Ascending aorta (tissue), 2 donors: ENCODE data around the gene DHFR2. TPM values are rescaled to one million over a fixed set of nuclear protein-coding genes. Genes with fewer than 3 reads are reported as not detected.

ENCODE experiments used
- DNase-seq, 2 donors: peaks; one replicate each; pipeline ENCODE4 v3.0.0-alpha.2; 2019; ENCODE audit warnings: low spot score in 2 of 2
- H3K27ac ChIP-seq, 2 donors: fragments of 200-600 bp; sonication (generic); one replicate each; pipeline ENCODE4 v1.5.1; 2016 to 2017; ENCODE audit warnings: mild to moderate bottlenecking in 1 of 2
- H3K27me3 ChIP-seq: fragments of 200-600 bp; sonication (generic); one replicate; pipeline ENCODE4 v1.5.1; 2017
- H3K36me3 ChIP-seq, 2 donors: fragments of 200-600 bp; sonication (generic); one replicate each; pipeline ENCODE4 v1.5.1; 2016
- H3K4me1 ChIP-seq, 2 donors: fragments of 200-600 bp; sonication (generic); one replicate each; pipeline ENCODE4 v1.5.1; 2016 to 2017; ENCODE audit warnings: mild to moderate bottlenecking in 1 of 2
- H3K4me3 ChIP-seq, 2 donors: fragments of 200-600 bp; sonication (generic); one replicate each; pipeline ENCODE4 v1.5.1; 2016 to 2017; ENCODE audit warnings: mild to moderate bottlenecking in 1 of 2
- H3K9me3 ChIP-seq, 2 donors: fragments of 200-600 bp; sonication (generic); one replicate each; pipeline ENCODE4 v1.5.1; 2016
- intact Hi-C: fragments of 100-400 bp; cut with DNase I; formaldehyde crosslinking; loops from one replicate; pipeline ENCODE4 v1.15.1; 2023
- total RNA-seq: library from RNA; depleted of rRNA; stranded (reverse); fragments of >200 nt; gene quantifications from one replicate; pipeline ENCODE4 v1.1.0, GENCODE V29; 2016
- TF ChIP-seq, protein P1 (sequence below), 3 experiments: fragments of 200-600 bp in 2 of 3; fragments of 450-650 bp in 1 of 3; sonication (generic) in 2 of 3; IDR thresholded peaks; one replicate each; pipeline ENCODE4 v1.5.1; 2016 to 2019; ENCODE audit warnings: antibody characterized with exemption in 3 of 3, mild to moderate bottlenecking in 1 of 3, moderate library complexity in 1 of 3

The DHFR2 gene
- total RNA-seq, 1 donor from 2014 or later: 1.1 TPM

DNA sequence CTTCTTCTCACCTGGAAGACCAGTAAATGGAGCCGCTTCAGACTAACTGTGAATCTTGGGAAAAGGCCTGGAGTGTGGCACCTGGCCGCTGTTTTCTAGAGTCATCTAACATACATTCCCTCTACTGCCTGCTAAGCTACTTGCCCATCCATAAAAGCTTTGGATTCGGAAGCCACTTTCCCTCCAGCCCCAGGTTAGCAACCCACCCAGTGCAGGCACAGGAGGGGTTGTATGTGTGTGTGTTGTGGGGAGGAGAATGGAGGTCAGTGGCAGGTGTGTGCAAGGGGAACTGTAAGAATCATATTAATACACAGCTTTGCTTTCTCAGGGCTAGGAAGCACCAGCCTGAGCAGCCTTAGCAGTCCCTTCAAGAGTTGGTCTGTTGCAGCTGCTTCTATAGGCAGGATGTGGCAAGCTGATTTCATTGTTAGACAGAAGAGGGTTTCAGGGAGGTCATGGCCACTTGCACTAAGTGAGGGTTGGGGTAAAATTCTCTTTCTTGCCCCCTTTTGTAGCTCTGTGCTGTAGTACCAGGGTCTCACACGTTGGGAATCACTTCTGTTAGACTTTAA is 9.1 kb upstream of the DHFR2 start:
- no peak for DNase-seq
- Histone ChIP-seq H3K4me3 (no peak overlapping the region), H3K4me1 (peaks cover 0 to 4% of the 10 kb centered on the region in 2 donors), H3K27me3 (no peaks in the 10 kb centered on the region), H3K36me3 (peaks cover 7 to 26% of the 10 kb centered on the region in 2 donors), H3K27ac (no peak overlapping the region), H3K9me3 (no peaks in the 10 kb centered on the region)
- intact Hi-C loops: no loop called here
- TF ChIP-seq, protein P1, sequence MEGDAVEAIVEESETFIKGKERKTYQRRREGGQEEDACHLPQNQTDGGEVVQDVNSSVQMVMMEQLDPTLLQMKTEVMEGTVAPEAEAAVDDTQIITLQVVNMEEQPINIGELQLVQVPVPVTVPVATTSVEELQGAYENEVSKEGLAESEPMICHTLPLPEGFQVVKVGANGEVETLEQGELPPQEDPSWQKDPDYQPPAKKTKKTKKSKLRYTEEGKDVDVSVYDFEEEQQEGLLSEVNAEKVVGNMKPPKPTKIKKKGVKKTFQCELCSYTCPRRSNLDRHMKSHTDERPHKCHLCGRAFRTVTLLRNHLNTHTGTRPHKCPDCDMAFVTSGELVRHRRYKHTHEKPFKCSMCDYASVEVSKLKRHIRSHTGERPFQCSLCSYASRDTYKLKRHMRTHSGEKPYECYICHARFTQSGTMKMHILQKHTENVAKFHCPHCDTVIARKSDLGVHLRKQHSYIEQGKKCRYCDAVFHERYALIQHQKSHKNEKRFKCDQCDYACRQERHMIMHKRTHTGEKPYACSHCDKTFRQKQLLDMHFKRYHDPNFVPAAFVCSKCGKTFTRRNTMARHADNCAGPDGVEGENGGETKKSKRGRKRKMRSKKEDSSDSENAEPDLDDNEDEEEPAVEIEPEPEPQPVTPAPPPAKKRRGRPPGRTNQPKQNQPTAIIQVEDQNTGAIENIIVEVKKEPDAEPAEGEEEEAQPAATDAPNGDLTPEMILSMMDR (IDR thresholded peaks at IDR 0.05): no peak

DNA sequence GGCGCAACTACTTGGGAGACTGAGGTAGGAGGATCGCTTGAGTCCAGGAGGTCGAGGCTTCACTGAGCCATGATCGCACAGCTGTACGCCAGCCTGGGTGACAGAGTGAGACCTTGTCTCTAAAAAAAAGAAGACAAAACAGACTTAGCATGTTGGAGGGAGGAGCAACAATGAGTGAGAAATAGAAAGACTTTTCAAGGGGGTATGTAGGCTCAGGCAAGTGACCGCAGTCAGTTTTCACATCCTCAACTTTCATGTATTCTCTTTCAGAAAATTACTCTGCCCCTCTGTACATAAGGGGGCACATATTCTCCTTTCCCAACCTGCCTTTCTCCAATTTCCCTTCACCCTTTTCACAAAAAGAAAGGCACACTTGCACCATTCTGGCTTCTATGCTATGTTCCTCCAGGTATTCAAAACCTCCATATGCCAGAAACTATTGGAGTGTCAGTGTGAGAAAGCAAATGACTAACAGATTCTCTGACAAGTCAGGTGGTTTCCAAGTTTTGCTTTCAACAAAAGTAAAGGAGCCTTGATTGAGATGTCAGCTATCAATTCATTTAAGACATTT is 7.7 kb upstream of the DHFR2 start:
- no peak for DNase-seq
- no peaks in the 10 kb centered on the region for H3K9me3 ChIP-seq
- H3K4me3 ChIP-seq: no peak overlapping the region
- H3K4me1 ChIP-seq: peaks cover 0 to 4% of the 10 kb centered on the region in 2 donors
- intact Hi-C loops: no loop called here
- TF ChIP-seq, protein P1 (IDR thresholded peaks at IDR 0.05): no peak
- H3K36me3 ChIP-seq: peaks cover 7 to 21% of the 10 kb centered on the region in 2 donors
- H3K27ac ChIP-seq: no peak overlapping the region
- H3K27me3 ChIP-seq: no peaks in the 10 kb centered on the region

DNA sequence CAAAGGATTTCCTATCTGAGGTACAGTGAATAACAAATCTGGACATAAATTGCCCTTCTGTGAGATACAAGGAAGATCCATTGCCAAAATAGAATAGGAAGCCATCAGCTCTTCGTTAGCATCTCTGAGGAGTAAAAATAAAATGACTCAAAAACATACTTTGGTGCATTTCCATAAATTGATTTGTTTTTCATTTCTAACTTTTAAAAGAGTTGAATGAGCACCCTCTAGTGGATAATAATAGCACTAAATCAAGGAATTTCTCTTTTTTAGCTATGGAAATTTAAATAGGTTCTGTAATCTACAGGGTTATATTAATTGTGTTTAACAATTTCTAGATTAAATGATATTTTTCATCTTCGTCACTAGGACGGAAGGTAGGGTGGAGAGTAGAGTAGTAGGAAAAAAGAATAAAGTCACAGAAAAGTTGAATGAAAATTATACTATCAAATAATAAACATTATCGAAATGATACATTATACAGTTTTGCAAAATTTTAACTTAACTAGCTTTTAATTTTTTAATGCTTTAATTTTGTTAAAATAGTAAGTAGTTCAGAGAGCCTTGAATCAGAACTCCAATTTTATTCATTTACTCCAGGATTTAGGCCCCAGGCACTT is 6.6 kb upstream of the DHFR2 start:
- intact Hi-C loops: loop anchor here (10.0 kb wide), 1 partner anchor 165 kb away; no protein-coding TSS in a partner anchor
- TF ChIP-seq, protein P1 (IDR thresholded peaks at IDR 0.05): peak; percentile 42 to 63 (median 56)
- no peak overlapping the region for H3K27ac ChIP-seq

DNA sequence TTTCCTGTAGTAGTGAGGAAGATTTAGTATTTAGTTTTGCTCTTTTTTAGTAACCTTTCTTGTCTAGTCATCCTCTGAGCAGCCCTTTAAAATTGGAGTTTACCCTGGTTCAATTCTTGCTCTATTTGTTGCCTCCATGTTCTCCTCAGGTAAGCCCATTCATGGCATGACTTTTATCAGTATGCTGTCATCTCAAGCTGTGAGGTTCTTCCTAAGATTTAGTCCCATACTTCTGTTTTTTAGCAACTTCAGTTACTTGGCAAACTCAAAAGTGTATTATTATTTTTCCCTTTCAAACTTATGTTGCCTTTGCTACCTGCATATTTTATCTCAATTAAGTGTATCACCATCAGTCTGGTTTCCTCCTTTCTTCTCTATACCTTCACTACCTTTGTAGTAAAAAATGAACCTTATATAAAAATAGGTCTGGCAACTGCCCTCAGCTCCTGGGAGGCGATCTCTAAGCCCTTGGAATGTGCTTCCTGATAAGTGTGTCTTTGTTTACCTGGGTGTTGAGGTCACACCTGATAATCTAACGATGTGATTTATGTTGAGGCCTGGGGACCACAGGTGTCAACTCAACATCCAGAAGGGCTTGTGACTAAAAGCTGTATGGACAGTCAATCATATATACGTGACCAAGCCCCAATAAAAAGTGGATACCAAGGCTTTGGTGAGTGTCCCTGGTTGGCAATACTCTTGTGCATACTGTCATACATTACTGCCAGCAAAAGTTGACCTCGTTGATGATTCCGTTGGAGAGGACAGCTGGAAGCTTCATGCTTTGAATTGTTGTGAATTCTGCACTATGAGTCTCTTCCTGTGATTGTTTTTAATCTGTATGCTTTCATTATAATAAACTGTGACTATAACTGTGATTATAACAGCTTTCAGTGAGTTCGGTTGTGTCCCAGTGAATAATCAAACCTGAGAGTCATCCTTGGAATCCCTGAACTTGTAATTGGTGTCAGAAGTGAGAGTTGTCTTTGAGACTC is 4.1 kb upstream of the DHFR2 start:
- TF ChIP-seq, protein P1 (IDR thresholded peaks at IDR 0.05): no peak
- Histone ChIP-seq H3K36me3 (peaks cover 4 to 10% of the 10 kb centered on the region in 2 donors), H3K4me1 (peaks cover 0 to 19% of the 10 kb centered on the region in 2 donors), H3K27ac (no peak overlapping the region), H3K9me3 (no peaks in the 10 kb centered on the region), H3K4me3 (no peak overlapping the region), H3K27me3 (no peaks in the 10 kb centered on the region)
- intact Hi-C loops: loop anchor here (10.0 kb wide), 1 partner anchor 162 kb away; no protein-coding TSS in a partner anchor
- DNase-seq: no peak

More for the DNA sequence above, 6.6 kb upstream of the DHFR2 start:
- Histone ChIP-seq H3K9me3 (no peaks in the 10 kb centered on the region), H3K4me3 (no peak overlapping the region), H3K27me3 (no peaks in the 10 kb centered on the region), H3K4me1 (peaks cover 0 to 11% of the 10 kb centered on the region in 2 donors), H3K36me3 (peaks cover 7 to 21% of the 10 kb centered on the region in 2 donors)
- no peak for DNase-seq

DNA sequence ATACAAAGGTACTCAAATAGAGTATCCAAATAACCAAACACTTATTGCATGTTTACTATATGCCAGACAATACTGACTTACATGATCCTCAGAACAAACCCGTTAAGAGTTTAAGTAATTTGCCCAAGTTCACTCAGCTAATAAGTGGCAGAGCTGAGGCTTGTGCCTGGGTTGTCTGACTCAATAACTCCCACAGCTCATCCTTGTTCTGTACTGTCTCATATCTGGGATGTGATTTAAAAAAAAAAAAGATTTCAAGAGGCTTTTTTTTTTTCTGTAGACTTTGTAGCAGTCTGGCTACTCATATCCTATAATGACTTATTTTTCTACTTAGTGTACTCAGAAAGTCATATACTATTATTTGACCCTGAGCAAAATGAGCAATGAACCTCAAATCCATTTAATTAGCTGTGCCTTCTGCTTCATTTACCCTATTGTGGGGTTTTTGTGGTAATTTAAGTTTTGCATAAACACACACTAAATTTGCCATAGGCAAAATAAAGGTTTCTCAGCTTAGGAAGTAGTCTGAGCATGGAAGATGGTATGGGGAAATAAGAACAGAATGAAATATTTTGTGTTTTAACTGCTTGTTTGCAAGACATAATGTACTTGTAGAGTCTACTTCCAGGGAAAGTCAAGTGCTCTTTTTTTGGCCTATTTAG is 3.2 kb upstream of the DHFR2 start:
- peaks cover 0 to 19% of the 10 kb centered on the region in 2 donors for H3K4me1 ChIP-seq
- no peak for DNase-seq
- no peak overlapping the region for H3K4me3 ChIP-seq
- intact Hi-C loops: loop anchor here (10.0 kb wide), 1 partner anchor 161 kb away; no protein-coding TSS in a partner anchor
- no peaks in the 10 kb centered on the region for H3K9me3 ChIP-seq
- TF ChIP-seq, protein P1 (IDR thresholded peaks at IDR 0.05): no peak
- H3K27ac ChIP-seq: no peak overlapping the region
- H3K36me3 ChIP-seq: peaks cover 0 to 7% of the 10 kb centered on the region in 2 donors
- no peaks in the 10 kb centered on the region for H3K27me3 ChIP-seq
